Measurements from ENCODE around the gene ERRFI1.
"Not testable (repeated sequence)": the region's sequence is repeated elsewhere in the genome, so short reads cannot be mapped to it uniquely, and the experiment has no call there.

Gene ERRFI1, protein sequence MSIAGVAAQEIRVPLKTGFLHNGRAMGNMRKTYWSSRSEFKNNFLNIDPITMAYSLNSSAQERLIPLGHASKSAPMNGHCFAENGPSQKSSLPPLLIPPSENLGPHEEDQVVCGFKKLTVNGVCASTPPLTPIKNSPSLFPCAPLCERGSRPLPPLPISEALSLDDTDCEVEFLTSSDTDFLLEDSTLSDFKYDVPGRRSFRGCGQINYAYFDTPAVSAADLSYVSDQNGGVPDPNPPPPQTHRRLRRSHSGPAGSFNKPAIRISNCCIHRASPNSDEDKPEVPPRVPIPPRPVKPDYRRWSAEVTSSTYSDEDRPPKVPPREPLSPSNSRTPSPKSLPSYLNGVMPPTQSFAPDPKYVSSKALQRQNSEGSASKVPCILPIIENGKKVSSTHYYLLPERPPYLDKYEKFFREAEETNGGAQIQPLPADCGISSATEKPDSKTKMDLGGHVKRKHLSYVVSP

GRCh38 chr1:8026153-8026975 lies at the start of gene ERRFI1:
Gene ERRFI1 (minus strand): TSS chr1:8026309. CDS start chr1:8015619, 10,690 bp downstream.
- peak; percentile 84 to 88 for DNase-seq

GRCh38 chr1:8075511-8076051 lies 49.5 kb upstream of the ERRFI1 start:
- DNase-seq: no peak

GRCh38 chr1:8073112-8073855 lies 47.2 kb upstream of the ERRFI1 start:
- no peak for DNase-seq

DNA sequence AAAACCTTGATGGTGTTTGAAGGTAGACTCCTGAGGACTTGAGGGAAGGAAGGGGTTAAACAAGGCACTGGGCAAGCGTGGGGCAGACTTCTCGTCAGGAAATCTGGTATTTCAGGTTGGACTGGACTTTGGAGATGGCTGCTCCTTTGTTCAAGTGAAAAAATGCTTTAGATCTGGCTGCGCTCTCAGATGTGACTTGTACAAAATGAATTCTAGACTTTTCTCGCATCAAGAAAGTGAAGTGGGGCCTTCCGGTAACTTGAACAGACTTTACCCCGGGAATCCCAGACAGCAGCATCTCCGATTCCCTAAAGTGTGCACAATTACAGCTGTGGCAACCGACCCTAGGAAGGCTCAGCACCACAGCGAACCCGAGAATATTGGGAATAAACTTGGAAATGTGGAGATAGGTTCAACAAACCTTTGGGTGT lies 44.3 kb upstream of the ERRFI1 start:
- DNase-seq: no peak

DNA sequence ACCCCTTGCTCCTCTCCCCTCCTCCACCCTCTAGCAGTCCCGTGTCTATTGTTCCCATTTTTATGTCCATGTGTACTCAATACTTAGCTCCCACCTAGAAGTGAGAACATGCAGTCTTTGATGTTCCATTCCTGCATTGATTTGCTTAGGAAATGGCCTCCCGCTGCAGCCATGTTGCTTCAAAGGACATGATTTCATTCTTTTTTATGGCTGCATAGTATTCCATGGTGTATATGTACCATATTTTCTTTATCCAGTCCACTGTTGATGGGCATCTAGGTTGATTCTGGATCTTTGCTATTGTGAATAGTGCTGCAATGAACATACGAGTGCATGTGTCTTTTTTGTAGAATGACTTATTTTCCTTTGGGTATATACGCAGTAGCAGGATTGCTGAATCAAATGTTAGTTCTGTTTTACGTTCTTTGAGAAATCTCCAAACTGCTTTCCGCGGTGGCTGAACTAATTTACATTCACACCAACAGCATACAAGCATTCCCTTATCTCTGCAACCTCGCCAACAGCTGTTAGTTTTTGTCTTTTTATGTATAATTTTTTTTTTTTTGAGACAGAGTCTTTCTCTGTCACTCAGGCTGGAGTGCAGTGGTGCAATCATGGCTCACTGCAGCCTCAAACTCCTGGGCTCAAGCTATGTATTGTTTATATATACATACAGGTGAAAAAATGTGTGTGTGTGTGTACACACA lies 43.7 kb upstream of the ERRFI1 start:
- DNase-seq: not testable (repeated sequence)

GRCh38 chr1:8065369-8065768 lies 39.3 kb upstream of the ERRFI1 start:
- DNase-seq: no peak

GRCh38 chr1:8063298-8064036 lies 37.4 kb upstream of the ERRFI1 start:
- DNase-seq: no peak

DNA sequence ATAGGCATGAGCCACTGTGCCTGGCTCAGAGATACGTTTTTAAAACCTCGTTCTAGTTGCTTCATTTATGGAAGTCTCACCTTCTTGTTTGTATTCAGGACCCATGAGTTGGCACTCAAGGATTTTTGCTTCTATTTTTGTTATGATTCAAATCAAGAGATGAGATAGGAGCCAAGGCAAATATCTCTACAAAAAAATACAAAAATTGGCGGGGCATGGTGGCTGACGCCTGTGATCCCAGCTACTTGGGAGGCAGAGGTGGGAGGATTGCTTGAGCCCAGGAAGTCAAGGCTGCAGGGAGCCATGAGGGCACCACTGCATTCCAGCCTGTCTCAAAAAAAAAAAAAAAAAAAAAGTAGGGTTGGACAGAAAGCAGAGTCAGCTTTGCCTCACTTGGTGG lies 36.8 kb upstream of the ERRFI1 start:
- no peak for DNase-seq

- DNase-seq: no peak
Measured at GRCh38 chr1:8061673-8062386, 35.7 kb upstream of the ERRFI1 start.

GRCh38 chr1:8061210-8061609 lies 35.1 kb upstream of the ERRFI1 start:
- DNase-seq: no peak

DNA sequence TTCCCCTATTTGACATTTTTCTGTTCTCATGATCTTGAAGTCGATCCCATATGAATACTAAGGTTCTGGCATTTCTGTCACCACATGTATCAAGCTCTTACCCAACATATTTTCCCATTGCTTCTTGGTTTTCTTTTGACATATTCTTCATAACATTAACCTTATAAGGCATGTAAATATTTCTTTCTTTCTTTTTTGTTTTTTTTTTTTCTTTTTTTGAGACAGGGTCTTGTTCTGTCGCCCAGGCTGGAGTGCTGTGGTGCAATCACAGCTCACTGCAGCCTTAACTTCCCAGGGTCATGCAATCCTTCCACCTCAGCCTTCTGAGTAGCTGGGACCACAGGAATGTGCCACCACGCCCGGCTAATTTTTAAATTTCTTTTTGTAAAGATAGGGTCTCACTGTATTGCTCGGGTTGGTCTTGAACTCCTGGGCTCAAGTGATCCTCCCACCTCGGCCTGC lies 33.1 kb upstream of the ERRFI1 start:
- DNase-seq: no peak

- not testable (repeated sequence) for DNase-seq
Measured at GRCh38 chr1:8057779-8058178, 31.7 kb upstream of the ERRFI1 start.

DNA sequence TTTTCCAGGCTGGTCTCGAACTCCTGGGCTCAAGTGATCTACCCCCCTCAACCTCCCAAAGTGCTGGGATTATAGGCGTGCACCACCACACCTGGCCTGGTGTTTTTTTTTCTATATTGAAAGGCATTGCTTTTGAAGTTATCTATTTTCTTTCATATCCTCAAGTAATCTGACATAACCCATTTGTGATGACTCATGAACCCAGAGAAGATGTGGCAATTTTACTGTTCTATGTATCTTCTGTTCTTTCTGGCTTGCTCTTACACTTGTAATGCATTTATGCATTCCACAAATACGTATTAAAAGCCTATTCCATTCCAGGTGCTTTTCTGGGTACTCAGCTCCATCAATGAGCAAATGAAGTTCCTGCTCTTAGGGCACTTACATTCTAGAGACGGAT lies 29.9 kb upstream of the ERRFI1 start:
- DNase-seq: no peak

DNA sequence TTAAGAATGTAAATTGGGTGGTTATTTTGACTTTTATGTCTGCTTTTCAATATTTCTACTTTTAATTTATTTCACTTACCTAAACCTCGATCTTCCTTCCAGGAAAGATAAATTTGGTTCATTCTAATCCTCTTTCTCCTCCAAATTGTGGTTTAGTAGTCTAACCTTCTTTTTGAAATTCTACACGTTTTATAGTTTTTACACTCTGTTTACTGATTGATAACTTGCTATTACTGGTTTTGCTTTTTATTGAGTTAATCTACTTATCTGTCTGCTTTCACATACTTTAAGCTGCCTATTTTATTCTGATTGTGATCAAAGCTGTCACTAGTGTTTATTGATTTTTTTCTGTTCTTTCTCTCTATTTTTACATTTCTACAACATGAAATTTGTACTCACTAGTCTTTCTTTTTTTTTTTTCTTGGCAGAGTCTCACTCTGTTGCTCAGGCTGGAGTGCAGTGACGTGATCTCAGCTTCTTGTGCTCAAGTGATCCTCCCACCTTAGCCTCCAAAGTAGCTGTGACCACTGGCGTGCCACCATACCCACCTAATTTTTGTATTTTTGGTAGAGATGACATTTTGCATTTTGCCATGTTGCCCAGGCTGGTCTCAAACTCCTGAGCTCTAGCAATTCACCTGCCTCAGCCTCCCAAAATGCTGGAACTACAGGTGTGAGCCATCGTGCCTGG lies 27.9 kb upstream of the ERRFI1 start:
- no peak for DNase-seq

GRCh38 chr1:8051650-8052049 lies 25.5 kb upstream of the ERRFI1 start:
- no peak for DNase-seq

- not testable (repeated sequence) for DNase-seq
Measured at GRCh38 chr1:8049229-8049628, 23.1 kb upstream of the ERRFI1 start.

GRCh38 chr1:8047686-8048445 lies 21.8 kb upstream of the ERRFI1 start:
- no peak for DNase-seq

DNA sequence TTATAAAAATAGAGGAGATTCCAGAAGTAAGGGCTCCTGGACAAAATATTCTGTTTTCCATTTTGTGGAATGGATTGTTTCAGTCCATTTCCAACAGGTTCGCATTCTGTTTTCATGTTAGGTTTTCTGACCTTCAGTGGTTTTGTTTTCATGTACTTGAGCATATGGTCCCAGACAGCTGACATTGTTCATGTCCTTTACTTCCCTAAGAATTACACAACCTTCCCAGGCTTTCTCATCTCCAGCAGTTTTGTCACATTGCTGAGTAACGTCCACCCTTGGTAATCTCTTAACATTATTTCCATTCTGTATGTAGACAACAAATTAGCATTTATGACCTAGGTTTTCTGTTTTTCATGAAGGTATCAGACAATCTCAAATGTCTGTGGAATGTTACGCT lies 21.0 kb upstream of the ERRFI1 start:
- no peak for DNase-seq

DNA sequence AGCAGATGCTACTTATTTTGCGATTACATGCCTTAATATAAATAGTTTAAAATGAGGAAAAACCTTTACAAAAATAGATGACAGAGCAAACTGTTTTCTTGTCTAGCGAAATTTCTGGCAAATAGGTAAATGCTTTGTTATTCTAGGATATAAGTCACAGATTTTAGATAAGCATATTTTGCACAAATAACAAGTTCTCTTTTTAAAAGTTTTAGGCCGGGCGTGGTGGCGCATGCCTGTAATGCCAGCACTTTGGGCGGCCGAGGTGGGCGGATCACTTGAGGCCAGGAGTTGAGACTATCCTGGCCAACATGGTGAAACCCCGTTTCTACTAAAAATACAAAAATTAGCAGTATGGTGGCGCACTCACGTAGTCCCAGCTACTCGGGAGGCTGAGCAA lies 20.3 kb upstream of the ERRFI1 start:
- no peak for DNase-seq
